ENCODE measurements around the gene LIPF. TPM values are rescaled to one million over a fixed set of nuclear protein-coding genes. Genes with fewer than 3 reads are reported as not detected.

Gene LIPF
- total and polyA plus RNA-seq, 2 of the 13 experiments (the other 11 are each of a cell fraction or from before 2014, with no cell fraction given), result not detected

DNA sequence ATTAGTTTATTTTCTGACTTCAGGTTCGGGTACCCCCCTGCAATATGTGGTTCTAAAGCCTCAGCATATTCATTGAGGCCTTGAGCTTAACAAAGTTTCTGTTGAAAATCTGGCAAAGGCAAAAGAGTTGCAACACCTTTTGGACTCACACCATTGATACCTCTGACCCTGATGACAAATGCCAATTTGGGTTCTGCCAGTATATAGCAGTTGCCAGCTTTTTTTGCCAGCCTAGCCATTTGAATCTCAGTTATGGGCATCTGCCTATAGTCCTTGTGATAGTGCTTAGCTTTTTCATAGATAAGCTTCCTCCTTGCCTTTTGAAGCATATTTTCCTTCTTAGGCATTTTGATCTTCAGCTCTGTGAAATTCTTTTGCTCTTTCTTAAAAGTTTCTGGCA is 45.7 kb upstream of the LIPF start:
- no peak overlapping the region for H3K27ac ChIP-seq (ENCODE audit: extremely low read length, insufficient read depth, low read length)
- CTCF ChIA-PET (ENCODE audit: low intra/inter-chr PET ratio, low total read pairs), result no interaction called here
- TF ChIP-seq, protein P1, sequence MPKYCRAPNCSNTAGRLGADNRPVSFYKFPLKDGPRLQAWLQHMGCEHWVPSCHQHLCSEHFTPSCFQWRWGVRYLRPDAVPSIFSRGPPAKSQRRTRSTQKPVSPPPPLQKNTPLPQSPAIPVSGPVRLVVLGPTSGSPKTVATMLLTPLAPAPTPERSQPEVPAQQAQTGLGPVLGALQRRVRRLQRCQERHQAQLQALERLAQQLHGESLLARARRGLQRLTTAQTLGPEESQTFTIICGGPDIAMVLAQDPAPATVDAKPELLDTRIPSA (CRISPR knock-in tag; IDR thresholded peaks at IDR 0.05; ENCODE audit: borderline replicate concordance), result no peak
- TF ChIP-seq U2AF1 (optimal IDR thresholded peaks at IDR 0.05; ENCODE audit: low read depth, low read length) (no peak), ZNF251 (CRISPR knock-in tag; IDR thresholded peaks at IDR 0.05) (no peak), ZNF337 (CRISPR knock-in tag; IDR thresholded peaks at IDR 0.05; ENCODE audit: borderline replicate concordance, low read depth) (no peak)
- H3K79me2 ChIP-seq (ENCODE audit: insufficient read depth, low read length), result no peaks in the 10 kb centered on the region
- in situ Hi-C loops (cut with HindIII; ENCODE audit: extremely low pct_ligation_motif_present, low pct_unique_long_range_greater_than_20kb), result no loop called here
- no peaks in the 10 kb centered on the region for H3K9me3 ChIP-seq (ENCODE audit: low read length)
- H4K20me1 ChIP-seq (ENCODE audit: insufficient read depth, low read length), result no peaks in the 10 kb centered on the region
- no peak for FAIRE-seq
- no TSS peak for BruUV-seq (replicated peaks)
- WGBS (ENCODE audit: low lambda C conversion rate), result 0% methylated on average over 1 of the region's 1 CpG
- no peaks in the 10 kb centered on the region for H3K4me1 ChIP-seq (ENCODE audit: insufficient read depth, low read length)
- H3K27me3 ChIP-seq (ENCODE audit: control insufficient read depth in 1 of 2, insufficient read depth in 2 of 2, low read length in 2 of 2), result no peaks in the 10 kb centered on the region
- POLR2A ChIA-PET, result no interaction called here
- no peak overlapping the region for H2AFZ ChIP-seq (ENCODE audit: low read length)
- H3K4me3 ChIP-seq (replicated peaks in 1 of 3; ENCODE audit: insufficient read depth in 1 of 3, low read depth in 2 of 3, low read length in 3 of 3), result no peak overlapping the region
- H3K9ac ChIP-seq (ENCODE audit: insufficient read depth, low read depth, low read length), result no peak overlapping the region
- intact Hi-C loops (cut with micrococcal nuclease; ENCODE audit: unreplicated experiment), result no loop called here
- DNase-seq (ENCODE audit: low spot score), result no peak
- no peak for ATAC-seq
- H3K36me3 ChIP-seq (replicated peaks in 1 of 2; ENCODE audit: control insufficient read depth in 1 of 2, insufficient read depth in 2 of 2, low read length in 2 of 2), result no peaks in the 10 kb centered on the region
- H3K4me2 ChIP-seq (ENCODE audit: low read depth, low read length), result no peak overlapping the region

DNA sequence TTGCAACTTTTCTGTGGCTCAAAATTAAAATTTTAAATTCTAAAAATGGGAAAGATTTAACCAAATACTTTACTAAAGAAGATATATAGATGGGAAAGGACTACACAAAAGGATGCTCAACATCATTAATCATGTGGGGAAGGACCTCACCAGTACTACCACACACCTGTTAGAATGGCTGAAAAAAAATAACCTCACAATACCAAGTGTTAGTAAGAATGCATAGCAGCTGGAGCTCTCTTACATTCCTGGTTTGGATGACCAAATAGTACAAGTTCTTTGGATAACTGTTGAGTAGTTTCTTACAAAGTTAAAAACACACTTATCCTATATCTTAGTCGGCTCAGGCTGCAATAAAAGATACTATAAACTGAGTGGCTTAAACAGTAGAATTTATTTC is 43.8 kb upstream of the LIPF start:
- intact Hi-C loops (cut with micrococcal nuclease; ENCODE audit: unreplicated experiment), result no loop called here
- Histone ChIP-seq H3K4me3 (replicated peaks in 1 of 3; ENCODE audit: insufficient read depth in 1 of 3, low read depth in 2 of 3, low read length in 3 of 3) (no peak overlapping the region), H3K36me3 (replicated peaks in 1 of 2; ENCODE audit: control insufficient read depth in 1 of 2, insufficient read depth in 2 of 2, low read length in 2 of 2) (no peaks in the 10 kb centered on the region), H3K27ac (ENCODE audit: extremely low read length, insufficient read depth, low read length) (no peak overlapping the region), H3K4me1 (ENCODE audit: insufficient read depth, low read length) (no peaks in the 10 kb centered on the region), H3K27me3 (ENCODE audit: control insufficient read depth in 1 of 2, insufficient read depth in 2 of 2, low read length in 2 of 2) (no peaks in the 10 kb centered on the region), H3K9ac (ENCODE audit: insufficient read depth, low read depth, low read length) (no peak overlapping the region), H3K4me2 (ENCODE audit: low read depth, low read length) (no peak overlapping the region), H2AFZ (ENCODE audit: low read length) (no peak overlapping the region), H3K79me2 (ENCODE audit: insufficient read depth, low read length) (no peaks in the 10 kb centered on the region), H4K20me1 (ENCODE audit: insufficient read depth, low read length) (no peaks in the 10 kb centered on the region), H3K9me3 (ENCODE audit: low read length) (no peaks in the 10 kb centered on the region)
- 0% methylated on average over 1 of the region's 1 CpG for WGBS (ENCODE audit: low lambda C conversion rate)
- no peak for ATAC-seq
- CTCF ChIA-PET (ENCODE audit: low intra/inter-chr PET ratio, low total read pairs), result no interaction called here
- in situ Hi-C loops (cut with HindIII; ENCODE audit: extremely low pct_ligation_motif_present, low pct_unique_long_range_greater_than_20kb), result no loop called here
- FAIRE-seq, result no peak
- no peak for DNase-seq (ENCODE audit: low spot score)
- POLR2A ChIA-PET, result no interaction called here
- BruUV-seq (replicated peaks), result no TSS peak
- TF ChIP-seq, protein P2, sequence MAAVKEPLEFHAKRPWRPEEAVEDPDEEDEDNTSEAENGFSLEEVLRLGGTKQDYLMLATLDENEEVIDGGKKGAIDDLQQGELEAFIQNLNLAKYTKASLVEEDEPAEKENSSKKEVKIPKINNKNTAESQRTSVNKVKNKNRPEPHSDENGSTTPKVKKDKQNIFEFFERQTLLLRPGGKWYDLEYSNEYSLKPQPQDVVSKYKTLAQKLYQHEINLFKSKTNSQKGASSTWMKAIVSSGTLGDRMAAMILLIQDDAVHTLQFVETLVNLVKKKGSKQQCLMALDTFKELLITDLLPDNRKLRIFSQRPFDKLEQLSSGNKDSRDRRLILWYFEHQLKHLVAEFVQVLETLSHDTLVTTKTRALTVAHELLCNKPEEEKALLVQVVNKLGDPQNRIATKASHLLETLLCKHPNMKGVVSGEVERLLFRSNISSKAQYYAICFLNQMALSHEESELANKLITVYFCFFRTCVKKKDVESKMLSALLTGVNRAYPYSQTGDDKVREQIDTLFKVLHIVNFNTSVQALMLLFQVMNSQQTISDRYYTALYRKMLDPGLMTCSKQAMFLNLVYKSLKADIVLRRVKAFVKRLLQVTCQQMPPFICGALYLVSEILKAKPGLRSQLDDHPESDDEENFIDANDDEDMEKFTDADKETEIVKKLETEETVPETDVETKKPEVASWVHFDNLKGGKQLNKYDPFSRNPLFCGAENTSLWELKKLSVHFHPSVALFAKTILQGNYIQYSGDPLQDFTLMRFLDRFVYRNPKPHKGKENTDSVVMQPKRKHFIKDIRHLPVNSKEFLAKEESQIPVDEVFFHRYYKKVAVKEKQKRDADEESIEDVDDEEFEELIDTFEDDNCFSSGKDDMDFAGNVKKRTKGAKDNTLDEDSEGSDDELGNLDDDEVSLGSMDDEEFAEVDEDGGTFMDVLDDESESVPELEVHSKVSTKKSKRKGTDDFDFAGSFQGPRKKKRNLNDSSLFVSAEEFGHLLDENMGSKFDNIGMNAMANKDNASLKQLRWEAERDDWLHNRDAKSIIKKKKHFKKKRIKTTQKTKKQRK (IDR thresholded peaks at IDR 0.05; ENCODE audit: low read length), result no peak
- no peak for TF ChIP-seq MEIS2 (CRISPR knock-in tag; IDR thresholded peaks at IDR 0.05)
- TF ChIP-seq HOXA9 (CRISPR knock-in tag; IDR thresholded peaks at IDR 0.05; ENCODE audit: borderline replicate concordance), result no peak
- TF ChIP-seq ZNF263 (CRISPR knock-in tag; IDR thresholded peaks at IDR 0.05), result no peak
- TF ChIP-seq MAFG (CRISPR knock-in tag; IDR thresholded peaks at IDR 0.05), result no peak
- TF ChIP-seq EZH2 (conservative IDR thresholded peaks at IDR 0.05; ENCODE audit: low read depth, low read length), result no peak
- TF ChIP-seq, protein P3, sequence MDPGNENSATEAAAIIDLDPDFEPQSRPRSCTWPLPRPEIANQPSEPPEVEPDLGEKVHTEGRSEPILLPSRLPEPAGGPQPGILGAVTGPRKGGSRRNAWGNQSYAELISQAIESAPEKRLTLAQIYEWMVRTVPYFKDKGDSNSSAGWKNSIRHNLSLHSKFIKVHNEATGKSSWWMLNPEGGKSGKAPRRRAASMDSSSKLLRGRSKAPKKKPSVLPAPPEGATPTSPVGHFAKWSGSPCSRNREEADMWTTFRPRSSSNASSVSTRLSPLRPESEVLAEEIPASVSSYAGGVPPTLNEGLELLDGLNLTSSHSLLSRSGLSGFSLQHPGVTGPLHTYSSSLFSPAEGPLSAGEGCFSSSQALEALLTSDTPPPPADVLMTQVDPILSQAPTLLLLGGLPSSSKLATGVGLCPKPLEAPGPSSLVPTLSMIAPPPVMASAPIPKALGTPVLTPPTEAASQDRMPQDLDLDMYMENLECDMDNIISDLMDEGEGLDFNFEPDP (CRISPR knock-in tag; conservative IDR thresholded peaks at IDR 0.05), result no peak
- TF ChIP-seq ZFX (CRISPR knock-in tag; IDR thresholded peaks at IDR 0.05; ENCODE audit: low read depth), result no peak
- no peak for TF ChIP-seq HMGA1 (CRISPR knock-in tag; conservative IDR thresholded peaks at IDR 0.05)
- TF ChIP-seq TMF1 (CRISPR knock-in tag; IDR thresholded peaks at IDR 0.05; ENCODE audit: low read depth), result no peak

Measured in HepG2 (cell line).